ENCODE data around the gene HAPLN3.

The HAPLN3 gene

GRCh38 chr15:88848203-88848602 lies 47.1 kb downstream of the HAPLN3 start:
- no peak overlapping the region for H3K27ac ChIP-seq (replicated peaks)
- TF ChIP-seq POLR2AphosphoS5 (IDR thresholded peaks at IDR 0.05; ENCODE audit: low read depth) (no peak), GABPA (IDR thresholded peaks at IDR 0.05; ENCODE audit: low read depth) (no peak), REST (IDR thresholded peaks at IDR 0.05; ENCODE audit: insufficient replicate concordance, low read depth) (no peak), SPI1 (IDR thresholded peaks at IDR 0.05; ENCODE audit: borderline replicate concordance, low read depth) (no peak), CTCF (IDR thresholded peaks at IDR 0.05; ENCODE audit: insufficient read depth, low read length) (no peak)
- DNase-seq (ENCODE audit: low read depth in 1 of 2, low spot score in 1 of 2): no peak
- no peak overlapping the region for H3K4me3 ChIP-seq (replicated peaks; ENCODE audit: insufficient read depth, low read length)
- H3K27me3 ChIP-seq (ENCODE audit: insufficient read depth, poor library complexity, severe bottlenecking): no peaks in the 10 kb centered on the region

GRCh38 chr15:88847144-88847543 lies 48.2 kb downstream of the HAPLN3 start:
- H3K27ac ChIP-seq (replicated peaks): no peak overlapping the region
- no peaks in the 10 kb centered on the region for H3K27me3 ChIP-seq (ENCODE audit: insufficient read depth, poor library complexity, severe bottlenecking)
- H3K4me3 ChIP-seq (replicated peaks; ENCODE audit: insufficient read depth, low read length): no peak overlapping the region
- TF ChIP-seq REST (IDR thresholded peaks at IDR 0.05; ENCODE audit: insufficient replicate concordance, low read depth): no peak
- TF ChIP-seq CTCF (IDR thresholded peaks at IDR 0.05; ENCODE audit: insufficient read depth, low read length): no peak
- TF ChIP-seq POLR2AphosphoS5 (IDR thresholded peaks at IDR 0.05; ENCODE audit: low read depth): no peak
- TF ChIP-seq GABPA (IDR thresholded peaks at IDR 0.05; ENCODE audit: low read depth): no peak
- TF ChIP-seq SPI1 (IDR thresholded peaks at IDR 0.05; ENCODE audit: borderline replicate concordance, low read depth): no peak
- DNase-seq (ENCODE audit: low read depth in 1 of 2, low spot score in 1 of 2): no peak

GRCh38 chr15:88845616-88846015 lies 49.7 kb downstream of the HAPLN3 start:
- H3K27ac ChIP-seq (replicated peaks): no peak overlapping the region
- H3K4me3 ChIP-seq (replicated peaks; ENCODE audit: insufficient read depth, low read length): no peak overlapping the region
- no peaks in the 10 kb centered on the region for H3K27me3 ChIP-seq (ENCODE audit: insufficient read depth, poor library complexity, severe bottlenecking)
- TF ChIP-seq SPI1 (IDR thresholded peaks at IDR 0.05; ENCODE audit: borderline replicate concordance, low read depth) (no peak), POLR2AphosphoS5 (IDR thresholded peaks at IDR 0.05; ENCODE audit: low read depth) (no peak), GABPA (IDR thresholded peaks at IDR 0.05; ENCODE audit: low read depth) (no peak), CTCF (IDR thresholded peaks at IDR 0.05; ENCODE audit: insufficient read depth, low read length) (no peak), REST (IDR thresholded peaks at IDR 0.05; ENCODE audit: insufficient replicate concordance, low read depth) (no peak)
- no peak for DNase-seq (ENCODE audit: low read depth in 1 of 2, low spot score in 1 of 2)
